Hepatocyte (in vitro differentiated cells): ENCODE measurements around the gene CGB5. TPM values are rescaled to one million over a fixed set of nuclear protein-coding genes. Genes with fewer than 3 reads are reported as not detected.
"Not testable (repeated sequence)": the region's sequence is repeated elsewhere in the genome, so short reads cannot be mapped to it uniquely, and the experiment has no call there.

ENCODE experiments used
- DNase-seq: peaks from one replicate; pipeline ENCODE4 v3.0.0-alpha.2; 2016; ENCODE audit warnings: low spot score
- H2AFZ ChIP-seq: fragments of 200-600 bp; sonication (generic); 2 replicates; pipeline ENCODE4 v1.6.0; 2016; ENCODE audit warnings: antibody characterized with exemption, mild to moderate bottlenecking
- H3K27ac ChIP-seq: fragments of 200-600 bp; sonication (generic); 2 replicates; pipeline ENCODE4 v1.5.1; 2016; ENCODE audit warnings: mild to moderate bottlenecking
- H3K27me3 ChIP-seq: fragments of 200-600 bp; sonication (generic); 2 replicates; pipeline ENCODE4 v1.6.1; 2016
- H3K36me3 ChIP-seq: fragments of 200-600 bp; sonication (generic); replicated peaks from 2 replicates; pipeline ENCODE4 v1.5.1; 2016; ENCODE audit warnings: low read depth; ENCODE audit not compliant: insufficient read depth
- H3K4me1 ChIP-seq: fragments of 200-600 bp; sonication (generic); 2 replicates; pipeline ENCODE4 v1.5.1; 2016; ENCODE audit warnings: mild to moderate bottlenecking, moderate library complexity; ENCODE audit not compliant: insufficient read depth
- H3K4me2 ChIP-seq: fragments of 200-600 bp; sonication (generic); 2 replicates; pipeline ENCODE4 v1.6.0; 2016
- H3K4me3 ChIP-seq: fragments of 200-600 bp; sonication (generic); 2 replicates; pipeline ENCODE4 v1.5.1; 2016; ENCODE audit warnings: mild to moderate bottlenecking
- H3K79me2 ChIP-seq: fragments of 200-600 bp; sonication (generic); 2 replicates; pipeline ENCODE4 v1.6.0; 2017; ENCODE audit warnings: mild to moderate bottlenecking
- H3K9me2 ChIP-seq: fragments of 200-600 bp; sonication (generic); replicated peaks from 2 replicates; pipeline ENCODE4 v1.6.0; 2017; ENCODE audit warnings: mild to moderate bottlenecking; ENCODE audit not compliant: insufficient read depth
- H3K9me3 ChIP-seq: fragments of 200-600 bp; sonication (generic); 2 replicates; pipeline ENCODE4 v1.5.1; 2016; ENCODE audit warnings: low read depth, mild to moderate bottlenecking
- H4K20me1 ChIP-seq: fragments of 200-600 bp; sonication (generic); 2 replicates; pipeline ENCODE4 v1.6.0; 2016; ENCODE audit warnings: mild to moderate bottlenecking; ENCODE audit not compliant: insufficient read depth, poor library complexity, severe bottlenecking
- CTCF ChIP-seq: fragments of 200-600 bp; sonication (generic); IDR thresholded peaks from 2 replicates; pipeline ENCODE4 v1.5.1; 2016; ENCODE audit warnings: antibody characterized with exemption, mild to moderate bottlenecking; ENCODE audit not compliant: poor library complexity
- EZH2 ChIP-seq: fragments of 200-600 bp; sonication (generic); IDR thresholded peaks from 2 replicates; pipeline ENCODE4 v1.6.1; 2016; ENCODE audit warnings: antibody characterized with exemption, mild to moderate bottlenecking, borderline replicate concordance
- EZH2phosphoT487 ChIP-seq: fragments of 200-600 bp; sonication (generic); IDR thresholded peaks from one replicate; pipeline ENCODE4 v1.6.1; 2018; ENCODE audit warnings: antibody characterized with exemption, mild to moderate bottlenecking, low read depth, moderate library complexity; ENCODE audit not compliant: unreplicated experiment, severe bottlenecking
- WGBS: methylation state at CpG from one replicate; pipeline ENCODE4 v1.1.6; 2016; ENCODE audit warnings: low lambda C conversion rate; ENCODE audit errors: missing lambda C conversion rate; 5-methylcytosine and 5-hydroxymethylcytosine counted together
- polyA plus RNA-seq: library from polyadenylated mRNA; unstranded; fragments of >200 nt; fragmentation: Nextera tagmentation; extraction: Ambion mirVana; gene quantifications from 2 replicates; pipeline ENCODE4 v1.2.1, GENCODE V29; 2016
- total RNA-seq: library from RNA; depleted of rRNA; stranded (reverse); fragments of >200 nt; gene quantifications from 2 replicates; pipeline ENCODE4 v1.2.3, GENCODE V29; 2014

Gene CGB5
- total and polyA plus RNA-seq, 2 experiments from 2014 or later = 0.22 to 1.9 TPM

- Histone ChIP-seq H2AFZ (peak overlapping the region; percentile 94), H3K4me3 (peak overlapping the region; percentile 65), H3K27ac (no peak overlapping the region), H3K27me3 (peaks cover 9% of the 10 kb centered on the region), H3K4me2 (peak overlapping the region; percentile 99), H3K36me3 (no peaks in the 10 kb centered on the region), H3K4me1 (peaks cover 17% of the 10 kb centered on the region), H3K9me3 (no peaks in the 10 kb centered on the region), H3K9me2 (no peaks in the 10 kb centered on the region), H4K20me1 (no peaks in the 10 kb centered on the region), H3K79me2 (no peaks in the 10 kb centered on the region)
- 4% methylated on average over 63 of the region's 63 CpGs for WGBS
- TF ChIP-seq EZH2phosphoT487 (no peak), CTCF (peak; percentile 40)
- DNase-seq = peak; percentile 74
These were observed 12.7 kb downstream of the CGB5 start for GRCh38 chr19:49056101-49056901.

GRCh38 chr19:49056902-49057596 lies 13.4 kb downstream of the CGB5 start:
- H4K20me1 ChIP-seq, H3K4me3 ChIP-seq, H3K79me2 ChIP-seq, H2AFZ ChIP-seq, DNase-seq, H3K27ac ChIP-seq, H3K36me3 ChIP-seq, H3K9me2 ChIP-seq, H3K9me3 ChIP-seq, H3K27me3 ChIP-seq: not testable (repeated sequence)
- peak overlapping the region; percentile 99 for H3K4me2 ChIP-seq
- peaks cover 17% of the 10 kb centered on the region for H3K4me1 ChIP-seq
- WGBS = 37% methylated on average over 34 of the region's 34 CpGs

- Histone ChIP-seq H3K27ac (no peak within 1 kb of the TSS), H3K4me3 (peak within 1 kb of the TSS; percentile 36), H3K4me1 (peaks cover 17% of the 10 kb centered on the region), H3K36me3 (no peaks in the 10 kb centered on the region), H3K4me2 (peak within 1 kb of the TSS; percentile 99), H2AFZ (no peak within 1 kb of the TSS), H4K20me1 (no peaks in the 10 kb centered on the region), H3K9me2 (no peaks in the 10 kb centered on the region), H3K9me3 (no peaks in the 10 kb centered on the region), H3K27me3 (peaks cover 9% of the 10 kb centered on the region), H3K79me2 (no peaks in the 10 kb centered on the region)
- TF ChIP-seq EZH2 = no peak
- TF ChIP-seq CTCF = no peak
- TF ChIP-seq EZH2phosphoT487 = no peak
- DNase-seq = peak; percentile 78
- 16% methylated on average over 34 of the region's 38 CpGs for WGBS
These were observed 14.1 kb downstream of the CGB5 start, which contains the start of gene CGB7 for GRCh38 chr19:49057636-49058234. TSS of gene CGB7 (minus strand) at chr19:49057749. CDS start at chr19:49055375, 2,374 bp downstream.

GRCh38 chr19:49058562-49058961 lies 14.9 kb downstream of the CGB5 start:
- WGBS = 76% methylated on average over 4 of the region's 10 CpGs
- H3K4me2 ChIP-seq = no peak overlapping the region
- H3K9me3 ChIP-seq = no peaks in the 10 kb centered on the region
- no peaks in the 10 kb centered on the region for H4K20me1 ChIP-seq
- H3K9me2 ChIP-seq = no peaks in the 10 kb centered on the region
- no peak for DNase-seq
- H3K79me2 ChIP-seq = no peaks in the 10 kb centered on the region
- no peak overlapping the region for H2AFZ ChIP-seq
- TF ChIP-seq EZH2phosphoT487 (no peak), EZH2 (no peak), CTCF (no peak)
- H3K27ac ChIP-seq = no peak overlapping the region
- H3K4me1 ChIP-seq = peaks cover 17% of the 10 kb centered on the region
- H3K36me3 ChIP-seq = no peaks in the 10 kb centered on the region
- H3K4me3 ChIP-seq = no peak overlapping the region
- H3K27me3 ChIP-seq = peaks cover 9% of the 10 kb centered on the region
